Stimulated activated CD8-positive, alpha-beta memory T cell treated with anti-CD3 and anti-CD28 coated beads, Interleukin-2, amount 100 ng/mL, for 48 hours (primary cell): ENCODE results near the gene FCRLA.
"Not testable (repeated sequence)": the region's sequence is repeated elsewhere in the genome, so short reads cannot be mapped to it uniquely, and the experiment has no call there.

ENCODE experiments used
- DNase-seq, 2 donors: peaks; one replicate each; pipeline ENCODE4 v3.0.0-alpha.2; 2020; ENCODE audit warnings: low read depth in 2 of 2

The FCRLA gene

DNA sequence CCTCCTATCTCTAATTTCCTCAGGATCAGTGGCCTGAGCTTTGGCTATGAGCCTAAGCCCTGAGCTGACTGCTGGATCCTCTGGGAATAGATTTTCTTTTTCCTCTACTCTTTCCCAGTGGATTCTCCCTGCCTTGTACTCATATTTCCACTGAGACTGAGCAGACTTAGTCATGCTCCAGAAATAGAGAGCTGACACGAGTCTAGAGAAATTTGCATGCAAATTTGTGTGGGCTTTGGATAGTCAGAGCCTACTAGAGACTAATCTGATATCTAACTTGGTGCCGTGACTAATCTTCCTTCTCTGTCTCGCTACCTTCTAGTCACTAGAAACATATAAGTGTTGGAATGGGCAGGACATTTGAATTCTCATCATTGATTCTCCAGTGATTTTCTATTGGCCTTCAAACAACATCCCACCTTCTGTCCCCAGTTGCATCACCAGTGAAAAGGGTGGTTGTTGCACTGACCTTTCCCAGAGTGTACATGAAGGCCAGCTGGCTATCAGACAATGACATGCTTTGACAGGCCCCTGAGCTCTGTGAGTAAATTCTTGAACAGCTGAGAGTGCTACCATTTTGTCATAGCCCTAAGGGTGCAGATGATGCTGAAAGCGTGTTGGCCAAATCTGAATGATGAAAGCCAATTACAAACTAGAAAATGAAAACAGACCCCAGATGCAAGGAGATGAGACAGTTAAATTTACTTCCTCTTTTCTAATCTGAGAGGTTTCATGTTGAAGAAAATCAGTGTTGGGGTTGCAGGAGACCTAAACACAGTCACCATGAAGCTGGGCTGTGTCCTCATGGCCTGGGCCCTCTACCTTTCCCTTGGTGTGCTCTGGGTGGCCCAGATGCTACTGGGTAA lies at the start of gene FCRLA:
Gene FCRLA, plus strand, starts transcription at position 748 of the 866 bp plus-strand sequence. Its CDS starts 36 bp downstream, at position 784.
- DNase-seq = no peak

- DNase-seq = not testable (repeated sequence)
Measured at GRCh38 chr1:161658524-161658923, 48.5 kb upstream of the FCRLA start.

DNA sequence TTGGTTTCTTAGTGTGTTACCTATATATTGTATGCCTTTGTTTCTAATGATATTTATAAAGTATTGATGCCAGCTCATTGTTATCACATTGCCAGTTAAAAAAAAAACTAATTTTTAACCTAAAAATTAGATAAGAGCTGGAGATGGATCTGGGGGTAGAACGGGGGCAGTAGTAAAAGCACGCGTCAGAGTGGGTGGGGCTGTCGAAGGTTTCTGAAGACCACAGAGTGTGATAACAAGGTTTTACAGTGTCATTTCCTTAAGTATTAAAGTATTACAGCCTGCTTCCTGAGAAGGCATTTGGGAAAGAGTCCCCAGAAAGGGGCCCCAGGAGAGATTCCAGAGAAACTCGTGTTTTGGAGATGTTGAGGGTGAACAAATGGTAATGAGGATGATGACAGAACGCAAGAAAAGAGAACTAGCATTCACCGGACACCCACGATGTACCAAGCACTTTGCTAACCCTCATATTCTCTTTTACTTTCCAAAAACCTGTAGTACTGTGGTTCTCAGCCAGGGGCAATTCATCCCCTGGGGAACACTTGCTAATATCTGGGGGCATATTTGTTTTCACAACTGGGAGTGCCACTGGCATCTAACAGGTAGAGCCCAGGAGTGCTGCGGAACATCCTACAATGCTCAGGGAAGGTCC lies 45.2 kb upstream of the FCRLA start:
- DNase-seq = not testable (repeated sequence)

DNA sequence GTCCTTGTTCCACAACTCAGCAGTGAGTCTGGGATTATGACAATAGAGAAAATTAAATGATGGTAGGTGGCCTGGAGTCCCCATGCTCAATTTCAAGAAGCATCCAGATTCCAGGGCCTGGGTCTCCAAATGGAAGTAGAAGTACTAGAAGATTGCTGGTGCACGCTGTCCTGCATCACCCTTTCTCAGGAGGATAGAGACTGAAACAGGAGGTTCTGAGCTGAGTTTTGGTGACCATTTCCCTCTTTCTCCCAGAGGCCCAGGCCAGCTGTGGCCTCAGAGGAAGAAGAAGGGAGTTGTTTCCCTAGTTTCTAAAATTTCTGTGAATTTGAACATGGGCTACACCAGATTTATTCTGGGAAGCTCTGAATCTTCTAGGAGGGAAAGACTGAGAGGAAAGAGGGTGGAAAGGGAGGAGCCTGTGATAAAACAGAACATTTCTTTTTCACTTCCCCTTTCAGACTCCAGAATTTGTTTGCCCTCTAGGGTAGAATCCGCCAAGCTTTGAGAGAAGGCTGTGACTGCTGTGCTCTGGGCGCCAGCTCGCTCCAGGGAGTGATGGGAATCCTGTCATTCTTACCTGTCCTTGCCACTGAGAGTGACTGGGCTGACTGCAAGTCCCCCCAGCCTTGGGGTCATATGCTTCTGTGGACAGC lies 44.2 kb upstream of the FCRLA start, which contains the start of gene FCGR2B:
Gene FCGR2B, plus strand, starts transcription at position 460 of the 656 bp plus-strand sequence. Its CDS starts 99 bp downstream, at position 559.
- not testable (repeated sequence) for DNase-seq

DNA sequence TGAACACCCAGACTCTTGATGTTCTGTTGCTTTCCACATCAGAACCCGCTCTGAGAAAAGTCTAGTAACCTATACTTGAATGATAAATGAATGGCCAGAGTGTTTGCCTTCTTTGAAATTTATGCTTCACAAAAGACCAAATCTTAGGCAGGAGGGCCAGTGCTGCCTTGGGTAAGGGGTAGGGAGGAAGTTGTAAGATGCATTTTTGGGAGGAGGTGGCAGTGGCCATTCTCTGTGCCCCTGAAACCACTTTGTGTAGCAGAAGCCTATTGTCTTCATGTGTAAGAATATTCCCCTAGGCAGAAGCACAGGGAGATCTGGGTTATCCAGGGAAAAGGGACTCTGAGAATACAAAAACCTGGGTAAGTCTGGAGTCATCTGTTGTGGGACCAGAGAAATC lies 43.5 kb upstream of the FCRLA start:
- not testable (repeated sequence) for DNase-seq

DNA sequence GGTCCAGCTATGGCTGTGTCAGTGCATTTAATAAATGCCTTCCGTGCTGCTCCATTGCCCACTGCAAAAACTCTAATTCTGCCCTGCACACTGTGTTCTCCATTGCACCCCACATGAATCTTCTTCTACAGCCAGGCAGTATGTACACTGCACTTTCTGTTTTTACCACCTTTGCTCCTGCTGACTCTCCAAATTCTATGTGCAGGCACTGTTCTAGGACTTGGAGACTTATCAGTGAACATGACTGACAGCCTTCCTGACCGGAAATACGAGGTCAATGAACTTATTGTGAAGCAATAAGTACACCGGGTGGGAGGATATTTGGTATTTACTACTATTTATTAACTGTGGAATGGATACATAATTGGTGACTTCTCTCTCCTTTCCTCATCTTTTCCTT lies 42.3 kb upstream of the FCRLA start:
- DNase-seq = not testable (repeated sequence)

DNA sequence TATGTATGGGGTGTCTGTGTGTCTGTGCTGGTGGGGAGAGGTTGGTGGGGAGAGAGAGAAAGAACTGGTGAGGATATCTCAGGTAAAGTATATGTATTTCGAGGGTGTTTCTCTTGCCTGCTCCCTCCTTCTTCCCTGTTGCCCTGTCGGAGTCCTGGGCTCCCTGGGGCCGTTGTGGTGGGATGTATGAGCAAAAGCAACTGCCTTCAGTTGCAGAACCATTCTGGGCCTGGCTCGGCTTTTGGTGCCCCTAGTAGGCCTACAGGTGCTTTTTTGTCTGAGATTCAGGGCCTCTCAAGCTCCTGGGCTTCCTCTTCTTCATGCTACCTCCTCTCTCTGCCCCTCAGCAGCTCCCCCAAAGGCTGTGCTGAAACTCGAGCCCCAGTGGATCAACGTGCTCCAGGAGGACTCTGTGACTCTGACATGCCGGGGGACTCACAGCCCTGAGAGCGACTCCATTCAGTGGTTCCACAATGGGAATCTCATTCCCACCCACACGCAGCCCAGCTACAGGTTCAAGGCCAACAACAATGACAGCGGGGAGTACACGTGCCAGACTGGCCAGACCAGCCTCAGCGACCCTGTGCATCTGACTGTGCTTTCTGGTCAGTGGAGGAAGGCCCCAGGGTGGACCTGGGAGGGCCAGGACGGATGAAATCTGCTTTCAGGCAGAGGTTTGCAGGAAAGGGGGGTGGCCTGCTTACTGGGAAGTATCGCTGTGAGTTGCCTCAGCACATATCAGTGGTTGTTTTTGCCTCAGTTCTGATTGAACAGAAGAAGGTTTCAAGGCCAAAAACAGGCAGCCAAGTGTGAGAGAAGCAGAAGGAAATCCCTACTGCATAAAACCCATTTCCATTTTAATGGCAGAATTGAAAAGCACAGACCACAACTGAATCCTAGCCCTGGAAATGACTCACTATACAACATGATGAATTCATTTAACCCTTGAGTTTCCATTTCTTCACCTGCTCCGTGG lies 35.7 kb upstream of the FCRLA start:
- DNase-seq = not testable (repeated sequence)

DNA sequence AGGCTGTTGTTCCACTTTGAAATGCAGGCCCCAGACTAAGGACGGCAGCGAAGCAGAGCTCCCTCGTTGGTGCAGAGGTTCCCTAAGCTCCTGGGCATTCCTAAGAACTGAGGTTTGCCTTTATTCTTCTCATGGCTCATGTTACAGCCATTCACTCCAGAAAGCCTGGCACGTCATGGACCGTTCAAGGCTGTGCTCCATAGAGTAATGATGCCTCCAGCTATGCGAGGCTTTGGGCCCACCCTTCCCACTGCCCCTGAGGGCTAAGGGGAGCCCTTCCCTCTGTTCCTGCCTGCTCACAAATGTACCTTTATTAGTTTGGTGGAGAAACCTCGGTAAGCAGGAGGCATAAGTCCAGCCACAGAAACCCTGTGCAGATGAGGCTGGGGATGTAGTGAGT lies 33.6 kb upstream of the FCRLA start:
- DNase-seq = not testable (repeated sequence)

DNA sequence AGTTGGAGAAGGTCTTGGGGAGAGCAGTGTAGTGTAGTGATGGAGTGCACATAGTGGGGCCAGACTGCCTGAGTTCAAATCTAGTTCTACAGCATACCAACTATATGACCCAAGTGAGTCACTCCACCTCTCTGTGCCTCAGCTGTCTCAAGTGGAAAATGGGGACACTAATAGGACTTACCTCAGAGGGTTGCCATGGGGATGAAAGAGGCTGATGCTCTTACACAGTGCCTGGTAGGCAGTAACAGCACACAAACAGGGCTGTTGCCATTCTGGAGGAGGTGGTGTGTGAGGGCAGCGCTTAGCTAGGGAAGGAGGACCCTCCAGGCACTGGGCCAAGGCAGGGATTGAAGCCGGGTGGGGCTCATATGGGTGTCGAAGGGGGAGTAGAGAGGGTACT lies 32.6 kb upstream of the FCRLA start:
- DNase-seq = not testable (repeated sequence)

GRCh38 chr1:161674908-161675307 lies 32.1 kb upstream of the FCRLA start:
- DNase-seq = not testable (repeated sequence)

DNA sequence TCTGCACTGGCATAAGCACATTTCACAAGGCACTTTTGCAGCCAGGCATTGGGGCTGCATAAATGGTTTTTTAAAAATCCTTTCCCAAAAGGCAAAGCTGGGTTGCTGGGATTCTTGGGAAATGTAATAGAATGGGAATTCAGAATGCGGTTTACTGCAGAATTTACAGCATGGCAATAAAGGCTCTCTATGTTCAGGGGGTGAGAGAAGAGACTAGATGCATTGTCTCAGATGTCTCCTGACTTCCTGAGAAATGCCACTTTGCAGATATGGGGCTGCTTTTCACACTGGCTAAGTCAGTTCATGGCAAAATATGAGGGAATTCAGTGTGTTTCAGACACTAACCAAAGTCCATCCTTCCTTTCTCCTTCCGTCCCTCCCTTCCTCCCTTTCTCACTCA lies 30.6 kb upstream of the FCRLA start:
- DNase-seq = no peak

DNA sequence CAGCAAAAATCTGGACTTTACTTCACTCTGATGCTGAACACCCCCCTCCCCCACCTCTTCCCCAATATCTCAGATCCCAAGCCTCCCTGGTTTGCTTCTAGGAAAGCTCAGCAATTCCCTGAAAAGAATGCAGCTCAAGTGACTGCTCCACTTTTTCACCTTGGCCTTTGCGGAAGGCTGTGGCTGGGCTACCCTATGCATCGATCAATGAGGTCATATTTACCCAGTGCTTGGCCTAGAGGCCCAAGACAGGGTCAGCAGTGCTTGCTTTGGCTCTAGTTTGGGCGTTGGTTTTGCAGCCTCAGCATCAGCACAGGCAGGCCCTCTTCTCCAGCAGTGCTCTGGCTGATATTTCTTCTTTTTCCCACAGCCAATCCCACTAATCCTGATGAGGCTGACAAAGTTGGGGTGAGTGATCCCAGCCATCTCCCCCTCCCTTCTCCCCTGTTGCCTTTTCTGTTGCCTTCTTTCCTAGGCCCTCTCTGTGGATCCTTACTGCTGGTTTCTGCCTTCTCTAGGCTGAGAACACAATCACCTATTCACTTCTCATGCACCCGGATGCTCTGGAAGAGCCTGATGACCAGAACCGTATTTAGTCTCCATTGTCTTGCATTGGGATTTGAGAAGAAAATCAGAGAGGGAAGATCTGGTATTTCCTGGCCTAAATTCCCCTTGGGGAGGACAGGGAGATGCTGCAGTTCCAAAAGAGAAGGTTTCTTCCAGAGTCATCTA lies 29.9 kb upstream of the FCRLA start:
- no peak for DNase-seq

DNA sequence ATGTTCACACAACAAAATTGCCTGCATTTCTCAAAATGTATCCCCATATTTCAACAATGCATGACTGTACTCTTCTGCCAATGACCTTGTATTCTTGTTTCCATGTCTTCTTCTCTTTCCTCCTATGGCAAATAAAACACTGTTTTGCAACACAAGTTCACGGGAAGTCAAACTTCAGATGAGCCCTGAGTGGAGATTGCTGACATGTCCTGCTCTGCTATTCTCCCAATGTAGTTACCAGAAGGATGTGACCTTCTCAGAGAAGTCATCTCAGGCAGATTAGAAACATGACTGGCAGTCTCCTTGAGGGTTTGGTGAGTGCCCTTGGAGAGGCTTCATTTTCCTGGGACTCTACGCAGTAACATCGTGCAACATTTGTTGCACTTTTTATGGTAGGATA lies 28.5 kb upstream of the FCRLA start:
- DNase-seq = no peak

- DNase-seq = no peak
Measured at GRCh38 chr1:161681879-161682278, 25.1 kb upstream of the FCRLA start.

DNA sequence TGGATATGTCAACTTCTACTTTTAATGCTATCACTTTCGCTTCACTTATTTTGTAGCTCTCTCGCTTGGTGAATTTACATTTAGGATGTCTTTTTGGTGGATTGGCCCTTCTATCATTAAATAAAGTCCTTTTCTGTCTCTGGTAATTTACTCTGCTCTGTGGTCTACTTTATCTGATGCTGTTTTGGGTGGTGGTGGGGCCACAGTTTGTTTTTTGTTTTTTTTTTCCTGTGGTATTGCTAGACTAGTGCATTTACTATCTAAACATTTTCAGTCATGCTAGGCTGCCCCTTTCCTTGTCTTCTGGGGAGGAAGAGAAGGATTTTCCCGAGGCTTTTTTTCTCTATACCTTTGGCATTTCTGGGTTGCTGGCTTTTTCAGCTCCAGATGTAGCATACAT lies 18.1 kb upstream of the FCRLA start:
- DNase-seq = no peak

DNA sequence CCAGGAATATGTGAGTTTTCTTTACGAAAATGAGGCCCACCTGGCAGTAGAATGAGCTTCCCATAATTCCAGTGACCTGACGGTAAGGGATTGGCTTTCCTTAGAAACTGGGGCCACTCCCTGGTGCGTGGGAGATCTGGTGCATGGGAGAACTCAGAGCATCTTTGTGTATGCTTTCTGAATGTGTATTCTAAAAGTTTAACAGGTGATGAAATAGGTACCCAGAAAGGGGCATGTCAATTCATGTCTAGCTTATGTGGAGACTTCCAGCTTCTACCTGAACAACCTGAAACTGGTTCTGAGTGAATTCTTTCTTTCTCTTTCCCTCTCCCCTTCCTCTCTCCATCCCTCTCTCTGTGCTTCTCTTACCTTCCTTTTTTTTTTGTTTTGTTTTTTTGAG lies 15.2 kb upstream of the FCRLA start:
- no peak for DNase-seq

- DNase-seq = not testable (repeated sequence)
Measured at GRCh38 chr1:161693020-161693712, 13.9 kb upstream of the FCRLA start.

DNA sequence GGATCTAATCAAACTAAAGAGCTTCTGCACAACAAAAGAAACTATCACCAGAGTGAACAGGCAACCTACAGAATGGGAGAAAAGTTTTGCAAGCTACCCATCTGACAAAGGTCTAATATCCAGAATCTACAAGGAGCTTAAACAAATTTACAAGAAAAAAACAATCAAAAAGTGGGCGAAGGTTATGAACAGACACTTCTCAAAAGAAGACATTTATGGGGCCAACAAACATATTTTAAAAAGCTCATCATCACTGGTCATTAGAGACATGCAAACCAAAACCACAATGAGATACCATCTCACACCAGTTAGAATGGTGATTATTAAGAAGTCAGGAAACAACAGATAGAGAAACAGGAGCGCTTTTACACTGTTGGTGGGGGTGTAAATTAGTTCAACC lies 8.7 kb upstream of the FCRLA start:
- DNase-seq = not testable (repeated sequence)

GRCh38 chr1:161702250-161702649 lies 4.8 kb upstream of the FCRLA start:
- DNase-seq = no peak

GRCh38 chr1:161705537-161705936 lies 1.5 kb upstream of the FCRLA start:
- no peak for DNase-seq
